H9 (cell line): ENCODE results near the gene ULK4. TPM values are rescaled to one million over a fixed set of nuclear protein-coding genes. Genes with fewer than 3 reads are reported as not detected.

ENCODE experiments used
- DNase-seq: peaks from one replicate; pipeline ENCODE4 v3.0.0-alpha.2; 2017
- H2AFZ ChIP-seq: one replicate; pipeline ENCODE4 v1.6.1; 2013; ENCODE audit warnings: mild to moderate bottlenecking, low read length, control low read depth, moderate library complexity
- H2AK5ac ChIP-seq: 2 replicates; pipeline ENCODE4 v1.6.1; 2013; ENCODE audit warnings: low read length, control low read depth, mixed read lengths; ENCODE audit not compliant: insufficient read length
- H2BK120ac ChIP-seq: one replicate; pipeline ENCODE4 v1.6.1; 2013; ENCODE audit warnings: low read depth, mild to moderate bottlenecking, low read length, control low read depth, inconsistent platforms; ENCODE audit not compliant: poor library complexity, severe bottlenecking
- H2BK12ac ChIP-seq: 2 replicates; pipeline ENCODE4 v1.6.1; 2013; ENCODE audit warnings: low read length, control low read depth, mixed read lengths, low read depth; ENCODE audit not compliant: insufficient read length
- H2BK15ac ChIP-seq: 2 replicates; pipeline ENCODE4 v1.6.1; 2013; ENCODE audit warnings: low read depth, low read length, control low read depth
- H2BK20ac ChIP-seq: one replicate; pipeline ENCODE4 v1.6.1; 2013; ENCODE audit warnings: low read depth, mild to moderate bottlenecking, low read length, control low read depth, inconsistent platforms; ENCODE audit not compliant: poor library complexity, severe bottlenecking
- H2BK5ac ChIP-seq: 2 replicates; pipeline ENCODE4 v1.6.1; 2013; ENCODE audit warnings: low read length, control low read depth, mixed read lengths; ENCODE audit not compliant: insufficient read length
- H3K14ac ChIP-seq: 2 replicates; pipeline ENCODE4 v1.6.1; 2013; ENCODE audit warnings: low read length, control low read depth; ENCODE audit not compliant: insufficient read depth
- H3K18ac ChIP-seq: 2 replicates; pipeline ENCODE4 v1.6.1; 2013; ENCODE audit warnings: low read depth, mild to moderate bottlenecking, mixed read lengths, low read length, control low read depth; ENCODE audit not compliant: insufficient read length
- H3K23ac ChIP-seq: 2 replicates; pipeline ENCODE4 v1.6.1; 2013; ENCODE audit warnings: low read length, control low read depth, mixed read lengths, low read depth; ENCODE audit not compliant: insufficient read length
- H3K23me2 ChIP-seq: 2 replicates; pipeline ENCODE4 v1.6.1; 2013; ENCODE audit warnings: low read depth, mild to moderate bottlenecking, mixed read lengths, low read length, control low read depth; ENCODE audit not compliant: insufficient read length, poor library complexity, severe bottlenecking
- H3K27ac ChIP-seq: 2 replicates; pipeline ENCODE4 v1.5.1; 2013; ENCODE audit warnings: low read length, control low read depth, mixed read lengths, low read depth; ENCODE audit not compliant: insufficient read length
- H3K27me3 ChIP-seq: 2 replicates; pipeline ENCODE4 v1.6.1; 2013; ENCODE audit warnings: low read length, control low read depth, inconsistent platforms; ENCODE audit not compliant: insufficient read depth
- H3K4ac ChIP-seq: 2 replicates; pipeline ENCODE4 v1.6.1; 2013; ENCODE audit warnings: low read depth, mild to moderate bottlenecking, control low read depth, inconsistent platforms, low read length, moderate library complexity
- H3K4me1 ChIP-seq: 2 replicates; pipeline ENCODE4 v1.6.1; 2013; ENCODE audit warnings: low read length, control low read depth, inconsistent platforms; ENCODE audit not compliant: insufficient read depth
- H3K4me2 ChIP-seq: 2 replicates; pipeline ENCODE4 v1.6.1; 2013; ENCODE audit warnings: low read length, control low read depth, mixed read lengths; ENCODE audit not compliant: insufficient read length, insufficient read depth
- H3K56ac ChIP-seq: 2 replicates; pipeline ENCODE4 v1.6.1; 2013; ENCODE audit warnings: low read depth, mild to moderate bottlenecking, mixed read lengths, low read length, control low read depth; ENCODE audit not compliant: insufficient read length
- H3K79me1 ChIP-seq: 2 replicates; pipeline ENCODE4 v1.6.1; 2013; ENCODE audit warnings: low read depth, mild to moderate bottlenecking, moderate library complexity, low read length, control low read depth, inconsistent platforms; ENCODE audit not compliant: insufficient read depth, poor library complexity, severe bottlenecking
- H3K79me2 ChIP-seq: 2 replicates; pipeline ENCODE4 v1.6.1; 2013; ENCODE audit warnings: low read length, control low read depth, inconsistent platforms; ENCODE audit not compliant: insufficient read depth
- H3K9ac ChIP-seq: 2 replicates; pipeline ENCODE4 v1.6.1; 2013; ENCODE audit warnings: low read length, control low read depth, mixed read lengths; ENCODE audit not compliant: insufficient read length; ENCODE audit errors: extremely low read depth
- H3K9me3 ChIP-seq: one replicate; pipeline ENCODE4 v1.6.1; 2013; ENCODE audit warnings: low read depth, low read length, inconsistent platforms; ENCODE audit not compliant: control insufficient read depth
- H3T11ph ChIP-seq: one replicate; pipeline ENCODE4 v1.6.1; 2013; ENCODE audit warnings: mild to moderate bottlenecking, low read length, control low read depth, inconsistent platforms
- H4K20me1 ChIP-seq: one replicate; pipeline ENCODE4 v1.6.1; 2013; ENCODE audit not compliant: control insufficient read depth, insufficient read length, insufficient read depth
- H4K5ac ChIP-seq: 2 replicates; pipeline ENCODE4 v1.6.1; 2013; ENCODE audit warnings: low read depth, mild to moderate bottlenecking, mixed read lengths, low read length, control low read depth; ENCODE audit not compliant: insufficient read length
- H4K8ac ChIP-seq: replicated peaks from 2 replicates; pipeline ENCODE4 v1.6.1; 2013; ENCODE audit warnings: low read length, control low read depth, mixed read lengths, low read depth; ENCODE audit not compliant: insufficient read length
- H4K91ac ChIP-seq: 2 replicates; pipeline ENCODE4 v1.6.1; 2013; ENCODE audit warnings: low read depth, mild to moderate bottlenecking, moderate library complexity, mixed read lengths, low read length, control low read depth; ENCODE audit not compliant: insufficient read length
- H3K27ac Mint-ChIP-seq, 3 experiments: 2 replicates in 2 of 3; 3 replicates in 1 of 3; pipeline ENCODE4 v1.8.0; 2020 to 2021; ENCODE audit warnings: mixed read lengths in 3 of 3, mild to moderate bottlenecking in 1 of 3, moderate library complexity in 1 of 3
- H3K27me3 Mint-ChIP-seq: 2 replicates; pipeline ENCODE4 v1.8.0; 2021; ENCODE audit warnings: low read depth, mild to moderate bottlenecking, moderate library complexity, mixed read lengths
- H3K36me3 Mint-ChIP-seq, 3 experiments: 2 replicates in 2 of 3; 3 replicates in 1 of 3; pipeline ENCODE4 v1.8.0; 2020 to 2021; ENCODE audit warnings: low read depth in 3 of 3, mixed read lengths in 3 of 3; ENCODE audit not compliant: insufficient read depth in 1 of 3
- H3K4me1 Mint-ChIP-seq, 2 experiments: 2 replicates each; pipeline ENCODE4 v1.8.0; 2020; ENCODE audit warnings: mixed read lengths in 2 of 2
- H3K4me3 Mint-ChIP-seq, 2 experiments: 2 replicates in 1 of 2; 3 replicates in 1 of 2; pipeline ENCODE4 v1.8.0; 2020 to 2021; ENCODE audit warnings: mild to moderate bottlenecking in 2 of 2, mixed read lengths in 2 of 2, moderate library complexity in 1 of 2
- H3K9me3 Mint-ChIP-seq, 2 experiments: 2 replicates in 1 of 2; 3 replicates in 1 of 2; pipeline ENCODE4 v1.8.0; 2020; ENCODE audit warnings: mild to moderate bottlenecking in 2 of 2, mixed read lengths in 2 of 2, moderate library complexity in 1 of 2
- WGBS: extraction: QIAGEN DNeasy Blood & Tissue Kit; methylation state at CpG from one replicate; pipeline ENCODE4 v1.1.7; 2013; ENCODE audit warnings: missing lambda C conversion rate, low lambda C conversion rate, mixed read lengths; ENCODE audit not compliant: insufficient read length; ENCODE audit errors: extremely low coverage; 5-methylcytosine and 5-hydroxymethylcytosine counted together
- total RNA-seq: library from RNA; stranded (reverse); gene quantifications from 2 replicates; pipeline ENCODE4 v1.2.1, GENCODE V29; 2021
- TF ChIP-seq, protein P1 (sequence below): fragments of 200-600 bp; sonication (generic); conservative IDR thresholded peaks from 3 replicates; pipeline ENCODE4 v1.8.0; 2021; ENCODE audit warnings: antibody characterized with exemption, mild to moderate bottlenecking

The ULK4 gene
- total RNA-seq, 1 experiment from 2014 or later: 12.9 TPM

DNA sequence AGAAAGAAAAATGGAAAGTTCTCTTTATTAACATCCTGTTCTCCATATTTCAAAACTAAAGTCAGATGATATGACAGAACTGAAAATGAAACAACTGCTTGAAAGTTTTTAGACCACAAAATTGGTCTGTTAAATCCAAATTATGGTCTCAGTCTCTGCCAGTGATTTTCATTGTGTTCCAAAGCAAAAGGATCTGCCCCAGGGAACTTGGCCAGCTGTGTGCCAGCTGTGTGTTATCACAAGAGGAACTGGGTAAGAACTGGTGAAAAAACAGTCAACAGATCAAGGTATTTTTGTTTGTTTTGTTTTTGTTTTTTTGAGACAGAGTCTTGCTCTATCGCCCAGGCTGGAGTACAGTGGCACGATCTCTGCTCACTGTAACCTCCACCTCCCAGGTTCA lies 439.3 kb downstream of the ULK4 start:
- H3K4me1 Mint-ChIP-seq: peaks cover 10% of the 10 kb centered on the region in 2 experiments

More for the DNA sequence above, 439.3 kb downstream of the ULK4 start:
- Histone ChIP-seq H3K9me3 (no peaks in the 10 kb centered on the region), H3K23ac (no peak overlapping the region), H3K79me2 (no peaks in the 10 kb centered on the region), H2BK12ac (no peak overlapping the region), H2BK120ac (no peak overlapping the region), H3K4ac (no peak overlapping the region), H4K8ac (no peak overlapping the region), H3K27me3 (no peaks in the 10 kb centered on the region), H2AFZ (no peak overlapping the region), H3K27ac (no peak overlapping the region), H3K23me2 (no peaks in the 10 kb centered on the region), H4K20me1 (no peaks in the 10 kb centered on the region), H3K56ac (no peak overlapping the region), H2AK5ac (no peak overlapping the region), H2BK15ac (no peak overlapping the region), H3K79me1 (no peaks in the 10 kb centered on the region), H3K18ac (no peak overlapping the region), H2BK20ac (no peak overlapping the region), H3K4me2 (no peak overlapping the region), H3K14ac (no peak overlapping the region), H2BK5ac (no peak overlapping the region), H4K91ac (no peak overlapping the region), H3K4me1 (peaks cover 5% of the 10 kb centered on the region), H3T11ph (no peak overlapping the region), H3K9ac (no peak overlapping the region), H4K5ac (no peak overlapping the region)
- TF ChIP-seq, protein P1, sequence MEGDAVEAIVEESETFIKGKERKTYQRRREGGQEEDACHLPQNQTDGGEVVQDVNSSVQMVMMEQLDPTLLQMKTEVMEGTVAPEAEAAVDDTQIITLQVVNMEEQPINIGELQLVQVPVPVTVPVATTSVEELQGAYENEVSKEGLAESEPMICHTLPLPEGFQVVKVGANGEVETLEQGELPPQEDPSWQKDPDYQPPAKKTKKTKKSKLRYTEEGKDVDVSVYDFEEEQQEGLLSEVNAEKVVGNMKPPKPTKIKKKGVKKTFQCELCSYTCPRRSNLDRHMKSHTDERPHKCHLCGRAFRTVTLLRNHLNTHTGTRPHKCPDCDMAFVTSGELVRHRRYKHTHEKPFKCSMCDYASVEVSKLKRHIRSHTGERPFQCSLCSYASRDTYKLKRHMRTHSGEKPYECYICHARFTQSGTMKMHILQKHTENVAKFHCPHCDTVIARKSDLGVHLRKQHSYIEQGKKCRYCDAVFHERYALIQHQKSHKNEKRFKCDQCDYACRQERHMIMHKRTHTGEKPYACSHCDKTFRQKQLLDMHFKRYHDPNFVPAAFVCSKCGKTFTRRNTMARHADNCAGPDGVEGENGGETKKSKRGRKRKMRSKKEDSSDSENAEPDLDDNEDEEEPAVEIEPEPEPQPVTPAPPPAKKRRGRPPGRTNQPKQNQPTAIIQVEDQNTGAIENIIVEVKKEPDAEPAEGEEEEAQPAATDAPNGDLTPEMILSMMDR: no peak
- Mint-ChIP-seq H3K27ac (no peak overlapping the region), H3K27me3 (no peaks in the 10 kb centered on the region; the same call in 1 of the 2 replicates), H3K36me3 (no peaks in the 10 kb centered on the region), H3K4me3 (no peak overlapping the region), H3K9me3 (no peaks in the 10 kb centered on the region)
- no CpG with 5 or more reads among the region's 2 CpGs for WGBS
- no peak for DNase-seq
